B cell (primary cell): ENCODE data around the gene CLDN8. TPM values are rescaled to one million over a fixed set of nuclear protein-coding genes. Genes with fewer than 3 reads are reported as not detected.

Experiments
- ATAC-seq: fragments of 200-7000 bp; cut with Tn5 transposase; one replicate; pipeline ENCODE4 v1.10.0; 2021; ENCODE audit warnings: low read depth, mild to moderate bottlenecking, moderate number of reproducible peaks, moderate library complexity
- CTCF ChIA-PET: fragments of 350-600 bp; sonication (Branson Sonifier 250); formaldehyde crosslinking; loops from one replicate; lab custom pipeline; 2021; ENCODE audit warnings: antibody characterized with exemption, inconsistent platforms; lab: Charles Lee
- POLR2A ChIA-PET: fragments of 350-600 bp; sonication (Branson Sonifier 250); formaldehyde crosslinking; loops from one replicate; lab custom pipeline; 2021; ENCODE audit warnings: antibody characterized with exemption; lab: Charles Lee
- DNase-seq: peaks from one replicate; pipeline ENCODE4 v3.0.0; 2013
- H2AFZ ChIP-seq: 2 replicates; pipeline ENCODE4 v1.6.1; 2012; ENCODE audit warnings: mild to moderate bottlenecking, low read depth, low read length; ENCODE audit not compliant: insufficient read depth, poor library complexity, severe bottlenecking
- H3K27ac ChIP-seq, 2 donors: 1 replicate in 1 of 2; 2 replicates in 1 of 2; pipeline ENCODE4 v1.5.1; 2012 to 2013; ENCODE audit warnings: low read length in 2 of 2, mild to moderate bottlenecking in 2 of 2, moderate library complexity in 1 of 2
- H3K27me3 ChIP-seq, 4 experiments: fragments of 200-600 bp in 1 of 4; sonication (generic) in 1 of 4; replicated peaks in 1 of 4; 1 replicate in 2 of 4; 2 replicates in 2 of 4; pipeline versions ENCODE4 v1.6.1 to v1.7.0; 2013 to 2016; ENCODE audit warnings: low read length in 3 of 4, mild to moderate bottlenecking in 2 of 4, mixed read lengths in 1 of 4, moderate library complexity in 1 of 4; ENCODE audit not compliant: insufficient read depth in 4 of 4, control insufficient read depth in 3 of 4; ENCODE audit errors: control extremely low read depth in 1 of 4
- H3K36me3 ChIP-seq, 2 experiments: replicated peaks in 1 of 2; 1 replicate in 1 of 2; 2 replicates in 1 of 2; pipeline versions ENCODE4 v1.6.1 to v1.7.1; 2013; ENCODE audit warnings: low read length in 1 of 2; ENCODE audit not compliant: insufficient read depth in 2 of 2, control insufficient read depth in 1 of 2; ENCODE audit errors: control extremely low read depth in 1 of 2, extremely low read depth in 1 of 2
- H3K4me1 ChIP-seq, 2 donors: fragments of 200-600 bp in 1 of 2; sonication (generic) in 1 of 2; 1 replicate in 1 of 2; 2 replicates in 1 of 2; pipeline versions ENCODE4 v1.5.1 to v1.6.1; 2013 to 2017; ENCODE audit warnings: low read length in 2 of 2; ENCODE audit not compliant: control insufficient read depth in 2 of 2, insufficient read depth in 2 of 2
- H3K4me2 ChIP-seq: replicated peaks from 2 replicates; pipeline ENCODE3; 2012; ENCODE audit warnings: mild to moderate bottlenecking, low read depth, low read length; ENCODE audit not compliant: poor library complexity, severe bottlenecking
- H3K4me3 ChIP-seq, 5 experiments: fragments of 200-600 bp in 1 of 5; sonication (generic) in 1 of 5; 1 replicate in 3 of 5; 2 replicates in 2 of 5; pipeline versions ENCODE4 v1.5.1 to v1.7.0; 2011 to 2016; ENCODE audit warnings: low read length in 4 of 5, mild to moderate bottlenecking in 4 of 5, low read depth in 2 of 5, control low read depth in 1 of 5, moderate library complexity in 1 of 5; ENCODE audit not compliant: insufficient read depth in 1 of 5; ENCODE audit errors: control extremely low read depth in 1 of 5, extremely low read depth in 1 of 5
- H3K79me2 ChIP-seq: fragments of 200-600 bp; sonication (generic); one replicate; pipeline ENCODE4 v1.6.0; 2016; ENCODE audit warnings: low read length; ENCODE audit not compliant: control insufficient read depth, insufficient read depth
- H3K9ac ChIP-seq: fragments of 200-600 bp; sonication (generic); 2 replicates; pipeline ENCODE4 v1.6.1; 2017; ENCODE audit warnings: mild to moderate bottlenecking, low read length, moderate library complexity
- H3K9me3 ChIP-seq, 3 donors: one replicate each; pipeline versions ENCODE4 v1.6.1 to v1.7.1; 2013; ENCODE audit warnings: low read length in 2 of 3; ENCODE audit not compliant: control insufficient read depth in 2 of 3, insufficient read depth in 1 of 3; ENCODE audit errors: control extremely low read depth in 1 of 3
- H4K20me1 ChIP-seq: 2 replicates; pipeline ENCODE4 v1.6.0; 2012; ENCODE audit warnings: mild to moderate bottlenecking, low read length; ENCODE audit not compliant: insufficient read depth, control insufficient read depth, poor library complexity, severe bottlenecking
- H3K27ac Mint-ChIP-seq: one replicate; pipeline ENCODE4 v1.8.0; 2021; ENCODE audit warnings: mixed read lengths
- H3K27me3 Mint-ChIP-seq: one replicate; pipeline ENCODE4 v1.8.0; 2021; ENCODE audit warnings: mixed read lengths
- H3K4me1 Mint-ChIP-seq: one replicate; pipeline ENCODE4 v1.8.0; 2021; ENCODE audit warnings: mixed read lengths
- H3K4me3 Mint-ChIP-seq: one replicate; pipeline ENCODE4 v1.8.0; 2021; ENCODE audit warnings: mixed read lengths
- H3K9me3 Mint-ChIP-seq: one replicate; pipeline ENCODE4 v1.8.0; 2022; ENCODE audit warnings: mixed read lengths; ENCODE audit not compliant: insufficient read depth
- EZH2 ChIP-seq: IDR thresholded peaks from 2 replicates; pipeline ENCODE4 v1.6.1; 2012; ENCODE audit warnings: borderline replicate concordance, low read depth, mild to moderate bottlenecking, moderate library complexity, low read length; ENCODE audit not compliant: insufficient read depth, poor library complexity, severe bottlenecking
- WGBS: methylation state at CpG from one replicate; pipeline ENCODE4 v1.1.5; 2013; ENCODE audit warnings: missing lambda C conversion rate; ENCODE audit not compliant: insufficient coverage; 5-methylcytosine and 5-hydroxymethylcytosine counted together
- intact Hi-C: fragments of 100-400 bp; cut with micrococcal nuclease; formaldehyde crosslinking; loops from one replicate; pipeline ENCODE4 v1.10.0; 2022
- polyA plus RNA-seq: library from polyadenylated mRNA; depleted of rRNA; stranded (reverse); fragments of >200 nt; gene quantifications from 2 replicates; pipeline ENCODE4 v1.2.3, GENCODE V29; 2012
- total RNA-seq, 2 donors: library from RNA; stranded (reverse); fragments of 120-200 nt in 1 of 2; gene quantifications; 1 replicate in 1 of 2; 2 replicates in 1 of 2; pipeline versions ENCODE4 v1.2.3 to v1.2.4, GENCODE V29; 2013 to 2022
- TF ChIP-seq, protein P1 (sequence below): fragments of 200-600 bp; IDR thresholded peaks from one replicate; pipeline ENCODE4 v1.8.0; 2022; ENCODE audit warnings: antibody characterized with exemption, mild to moderate bottlenecking

Gene CLDN8
- total and polyA plus RNA-seq, 2 donors (not counting 1 experiment from before 2014, with no cell fraction given) = not detected

- intact Hi-C loops = no loop called here
- ChIA-PET POLR2A (no interaction called here), CTCF (no interaction called here)
- no CpG with 5 or more reads among the region's 1 CpG for WGBS
- peaks cover 0 to 3% (median 0%) of the 10 kb centered on the region in 3 donors for H3K9me3 ChIP-seq
- H3K4me1 ChIP-seq = no peaks in the 10 kb centered on the region
- TF ChIP-seq, protein P1, sequence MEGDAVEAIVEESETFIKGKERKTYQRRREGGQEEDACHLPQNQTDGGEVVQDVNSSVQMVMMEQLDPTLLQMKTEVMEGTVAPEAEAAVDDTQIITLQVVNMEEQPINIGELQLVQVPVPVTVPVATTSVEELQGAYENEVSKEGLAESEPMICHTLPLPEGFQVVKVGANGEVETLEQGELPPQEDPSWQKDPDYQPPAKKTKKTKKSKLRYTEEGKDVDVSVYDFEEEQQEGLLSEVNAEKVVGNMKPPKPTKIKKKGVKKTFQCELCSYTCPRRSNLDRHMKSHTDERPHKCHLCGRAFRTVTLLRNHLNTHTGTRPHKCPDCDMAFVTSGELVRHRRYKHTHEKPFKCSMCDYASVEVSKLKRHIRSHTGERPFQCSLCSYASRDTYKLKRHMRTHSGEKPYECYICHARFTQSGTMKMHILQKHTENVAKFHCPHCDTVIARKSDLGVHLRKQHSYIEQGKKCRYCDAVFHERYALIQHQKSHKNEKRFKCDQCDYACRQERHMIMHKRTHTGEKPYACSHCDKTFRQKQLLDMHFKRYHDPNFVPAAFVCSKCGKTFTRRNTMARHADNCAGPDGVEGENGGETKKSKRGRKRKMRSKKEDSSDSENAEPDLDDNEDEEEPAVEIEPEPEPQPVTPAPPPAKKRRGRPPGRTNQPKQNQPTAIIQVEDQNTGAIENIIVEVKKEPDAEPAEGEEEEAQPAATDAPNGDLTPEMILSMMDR = no peak
- no peak for TF ChIP-seq EZH2
- ATAC-seq = no peak
- Mint-ChIP-seq H3K4me1 (no peaks in the 10 kb centered on the region), H3K27me3 (no peaks in the 10 kb centered on the region), H3K4me3 (no peak within 1 kb of the TSS), H3K27ac (no peak within 1 kb of the TSS), H3K9me3 (peaks cover 3% of the 10 kb centered on the region)
- H3K27ac ChIP-seq = no peak within 1 kb of the TSS
- H2AFZ ChIP-seq = no peak within 1 kb of the TSS
- DNase-seq = no peak
- H3K9ac ChIP-seq = no peak within 1 kb of the TSS
- H3K27me3 ChIP-seq = no peaks in the 10 kb centered on the region
- no peak within 1 kb of the TSS for H3K4me3 ChIP-seq
- H4K20me1 ChIP-seq = no peaks in the 10 kb centered on the region
- H3K36me3 ChIP-seq = no peaks in the 10 kb centered on the region
- no peaks in the 10 kb centered on the region for H3K79me2 ChIP-seq
- no peak within 1 kb of the TSS for H3K4me2 ChIP-seq
Observed at GRCh38 chr21:30166705-30167104, 49.2 kb downstream of the CLDN8 start, which contains the start of gene CLDN17. Gene CLDN17 (minus strand): TSS chr21:30166805. CDS start chr21:30166617, 188 bp downstream.

GRCh38 chr21:30166171-30166570 lies 49.7 kb downstream of the CLDN8 start:
- ChIA-PET CTCF (no interaction called here), POLR2A (no interaction called here)
- Mint-ChIP-seq H3K4me1 (no peaks in the 10 kb centered on the region), H3K4me3 (no peak overlapping the region), H3K27ac (no peak overlapping the region), H3K9me3 (peaks cover 3% of the 10 kb centered on the region), H3K27me3 (no peaks in the 10 kb centered on the region)
- no peak overlapping the region for H3K9ac ChIP-seq
- no peaks in the 10 kb centered on the region for H3K79me2 ChIP-seq
- no peaks in the 10 kb centered on the region for H4K20me1 ChIP-seq
- no peaks in the 10 kb centered on the region for H3K27me3 ChIP-seq
- intact Hi-C loops = no loop called here
- no peaks in the 10 kb centered on the region for H3K36me3 ChIP-seq
- no peak overlapping the region for H3K4me3 ChIP-seq
- H3K4me1 ChIP-seq = no peaks in the 10 kb centered on the region
- 95% methylated on average over 9 of the region's 9 CpGs for WGBS
- H2AFZ ChIP-seq = no peak overlapping the region
- DNase-seq = no peak
- H3K9me3 ChIP-seq = peaks cover 0 to 3% (median 0%) of the 10 kb centered on the region in 3 donors
- no peak for ATAC-seq
- TF ChIP-seq, protein P1 = no peak
- no peak for TF ChIP-seq EZH2
- H3K27ac ChIP-seq = no peak overlapping the region
- H3K4me2 ChIP-seq = no peak overlapping the region
